SU-DHL-6 (cell line): ENCODE results near the gene C1S.

Experiments
- H2AFZ ChIP-seq: fragments of 200-600 bp; sonication (generic); 2 replicates; pipeline ENCODE4 v1.6.1; 2014; ENCODE audit warnings: low read depth, mild to moderate bottlenecking, moderate library complexity, mixed read lengths, antibody characterized with exemption, low read length; ENCODE audit not compliant: severe bottlenecking
- H3F3A ChIP-seq: fragments of 200-600 bp; shearing (Covaris generic); 2 replicates; pipeline ENCODE4 v1.6.0; 2016; ENCODE audit warnings: antibody characterized with exemption, mild to moderate bottlenecking; ENCODE audit not compliant: insufficient read depth
- H3K27ac ChIP-seq: fragments of 200-600 bp; sonication (generic); 2 replicates; pipeline ENCODE4 v1.5.1; 2016; ENCODE audit warnings: low read depth, mild to moderate bottlenecking, low read length, moderate library complexity, mixed read lengths
- H3K27me3 ChIP-seq: fragments of 200-600 bp; sonication (generic), shearing (Covaris generic); 2 replicates; pipeline ENCODE4 v1.6.0; 2014; ENCODE audit warnings: mild to moderate bottlenecking, low read length
- H3K36me3 ChIP-seq: fragments of 200-600 bp; sonication (generic); 2 replicates; pipeline ENCODE4 v1.6.1; 2014; ENCODE audit warnings: mild to moderate bottlenecking, low read length, mixed read lengths
- H3K4me2 ChIP-seq: fragments of 300-600, 200-600 bp; shearing (Covaris generic), sonication (generic); 2 replicates; pipeline ENCODE4 v1.6.0; 2014; ENCODE audit warnings: low read length, low read depth, mild to moderate bottlenecking; ENCODE audit not compliant: poor library complexity, severe bottlenecking
- H3K4me3 ChIP-seq: fragments of 200-600 bp; sonication (generic); 2 replicates; pipeline ENCODE4 v1.5.1; 2014; ENCODE audit warnings: antibody characterized with exemption, low read length, mild to moderate bottlenecking, mixed read lengths; ENCODE audit not compliant: insufficient read depth, poor library complexity, severe bottlenecking
- H3K79me2 ChIP-seq: fragments of 200-600 bp; sonication (generic); 2 replicates; pipeline ENCODE4 v1.6.1; 2014; ENCODE audit warnings: mild to moderate bottlenecking, low read length, moderate library complexity; ENCODE audit not compliant: insufficient read depth
- H3K9ac ChIP-seq: fragments of 200-600 bp; sonication (generic); 2 replicates; pipeline ENCODE4 v1.7.0; 2014; ENCODE audit warnings: mild to moderate bottlenecking, low read length
- H3K9me2 ChIP-seq: fragments of 200-600 bp; sonication (generic); replicated peaks from 2 replicates; pipeline ENCODE4 v1.6.1; 2014; ENCODE audit warnings: low read length; ENCODE audit not compliant: insufficient read depth
- H3K9me3 ChIP-seq: fragments of 200-600 bp; sonication (generic); 2 replicates; pipeline ENCODE4 v1.6.1; 2014; ENCODE audit warnings: low read length, mixed read lengths; ENCODE audit not compliant: insufficient read depth
- H4K20me1 ChIP-seq: fragments of 200-600 bp; sonication (generic); 2 replicates; pipeline ENCODE4 v1.6.1; 2014; ENCODE audit warnings: low read depth, mild to moderate bottlenecking, antibody characterized with exemption, low read length, moderate library complexity, mixed read lengths
- EZH2phosphoT487 ChIP-seq: fragments of 200-600 bp; sonication (generic), shearing (Covaris generic); conservative IDR thresholded peaks from 2 replicates; pipeline ENCODE4 v1.6.1; 2018; ENCODE audit warnings: mild to moderate bottlenecking, antibody characterized with exemption, low read length, moderate library complexity, mixed read lengths
- TF ChIP-seq, protein P1 (sequence below): fragments of 200-600 bp; sonication (generic); IDR thresholded peaks from one replicate; pipeline ENCODE4 v1.5.1; 2017; ENCODE audit warnings: antibody characterized with exemption, mild to moderate bottlenecking, low read length, moderate library complexity; ENCODE audit not compliant: insufficient read depth, poor library complexity, severe bottlenecking

C1S gene

DNA sequence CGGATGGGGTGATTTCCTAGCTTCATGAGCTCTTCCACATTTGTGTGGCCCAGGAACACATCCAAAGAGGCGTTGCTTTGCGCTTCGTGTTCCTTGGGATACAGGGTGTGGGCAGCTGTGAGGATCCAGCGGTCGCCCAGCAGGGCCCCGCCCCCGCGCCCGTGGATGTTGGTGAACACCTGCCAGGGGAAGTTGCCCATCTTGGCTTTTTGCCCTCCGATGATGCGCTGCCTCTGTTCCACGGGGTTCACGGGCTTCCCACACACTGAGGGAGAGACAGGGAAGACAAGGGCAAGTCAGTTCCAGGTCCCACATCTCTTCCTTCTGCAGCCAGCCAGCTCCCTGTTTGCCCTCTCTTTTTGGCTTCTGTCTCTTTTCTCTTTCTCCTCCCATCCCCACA lies 20.5 kb downstream of the C1S start:
- H2AFZ ChIP-seq = no peak overlapping the region

DNA sequence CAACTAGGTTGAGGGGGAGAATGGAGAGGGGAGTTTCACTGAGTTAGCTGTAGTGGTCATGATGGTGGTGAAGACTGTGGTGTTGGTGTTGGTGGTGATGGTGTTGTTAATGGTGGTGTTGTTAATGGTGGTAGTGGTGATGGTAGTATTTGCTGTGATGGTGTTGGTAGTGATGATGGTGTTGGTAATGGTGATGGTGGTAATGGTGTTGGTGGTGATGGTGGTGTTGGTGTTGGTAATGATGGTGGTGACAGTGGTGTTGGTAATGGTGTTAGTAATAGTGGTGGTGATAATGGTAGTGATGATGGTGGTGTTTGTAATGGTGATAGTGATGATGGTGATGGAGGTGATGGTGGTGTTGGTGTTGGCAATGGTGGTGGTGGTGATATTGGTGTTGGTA lies 22.6 kb downstream of the C1S start:
- TF ChIP-seq, protein P1, sequence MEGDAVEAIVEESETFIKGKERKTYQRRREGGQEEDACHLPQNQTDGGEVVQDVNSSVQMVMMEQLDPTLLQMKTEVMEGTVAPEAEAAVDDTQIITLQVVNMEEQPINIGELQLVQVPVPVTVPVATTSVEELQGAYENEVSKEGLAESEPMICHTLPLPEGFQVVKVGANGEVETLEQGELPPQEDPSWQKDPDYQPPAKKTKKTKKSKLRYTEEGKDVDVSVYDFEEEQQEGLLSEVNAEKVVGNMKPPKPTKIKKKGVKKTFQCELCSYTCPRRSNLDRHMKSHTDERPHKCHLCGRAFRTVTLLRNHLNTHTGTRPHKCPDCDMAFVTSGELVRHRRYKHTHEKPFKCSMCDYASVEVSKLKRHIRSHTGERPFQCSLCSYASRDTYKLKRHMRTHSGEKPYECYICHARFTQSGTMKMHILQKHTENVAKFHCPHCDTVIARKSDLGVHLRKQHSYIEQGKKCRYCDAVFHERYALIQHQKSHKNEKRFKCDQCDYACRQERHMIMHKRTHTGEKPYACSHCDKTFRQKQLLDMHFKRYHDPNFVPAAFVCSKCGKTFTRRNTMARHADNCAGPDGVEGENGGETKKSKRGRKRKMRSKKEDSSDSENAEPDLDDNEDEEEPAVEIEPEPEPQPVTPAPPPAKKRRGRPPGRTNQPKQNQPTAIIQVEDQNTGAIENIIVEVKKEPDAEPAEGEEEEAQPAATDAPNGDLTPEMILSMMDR = no peak
- TF ChIP-seq EZH2phosphoT487 = no peak
- H3K4me2 ChIP-seq = no peak overlapping the region
- no peaks in the 10 kb centered on the region for H3F3A ChIP-seq
- H3K9ac ChIP-seq = no peak overlapping the region
- no peaks in the 10 kb centered on the region for H4K20me1 ChIP-seq
- H3K4me3 ChIP-seq = no peak overlapping the region
- no peaks in the 10 kb centered on the region for H3K79me2 ChIP-seq
- H2AFZ ChIP-seq = no peak overlapping the region
- H3K9me3 ChIP-seq = peaks cover 8% of the 10 kb centered on the region; the same call in 1 of the 2 replicates
- no peak overlapping the region for H3K27ac ChIP-seq
- H3K36me3 ChIP-seq = no peaks in the 10 kb centered on the region
- no peaks in the 10 kb centered on the region for H3K27me3 ChIP-seq
- H3K9me2 ChIP-seq = no peaks in the 10 kb centered on the region

More for the DNA sequence above, 20.5 kb downstream of the C1S start:
- Histone ChIP-seq H3K4me3 (no peak overlapping the region), H3K27ac (no peak overlapping the region), H3K36me3 (no peaks in the 10 kb centered on the region), H3F3A (no peaks in the 10 kb centered on the region), H3K9me3 (peaks cover 8% of the 10 kb centered on the region; the same call in 1 of the 2 replicates), H3K27me3 (no peaks in the 10 kb centered on the region), H3K9ac (no peak overlapping the region), H4K20me1 (no peaks in the 10 kb centered on the region), H3K4me2 (no peak overlapping the region), H3K9me2 (no peaks in the 10 kb centered on the region), H3K79me2 (no peaks in the 10 kb centered on the region)
- TF ChIP-seq, protein P1 = no peak
- no peak for TF ChIP-seq EZH2phosphoT487

DNA sequence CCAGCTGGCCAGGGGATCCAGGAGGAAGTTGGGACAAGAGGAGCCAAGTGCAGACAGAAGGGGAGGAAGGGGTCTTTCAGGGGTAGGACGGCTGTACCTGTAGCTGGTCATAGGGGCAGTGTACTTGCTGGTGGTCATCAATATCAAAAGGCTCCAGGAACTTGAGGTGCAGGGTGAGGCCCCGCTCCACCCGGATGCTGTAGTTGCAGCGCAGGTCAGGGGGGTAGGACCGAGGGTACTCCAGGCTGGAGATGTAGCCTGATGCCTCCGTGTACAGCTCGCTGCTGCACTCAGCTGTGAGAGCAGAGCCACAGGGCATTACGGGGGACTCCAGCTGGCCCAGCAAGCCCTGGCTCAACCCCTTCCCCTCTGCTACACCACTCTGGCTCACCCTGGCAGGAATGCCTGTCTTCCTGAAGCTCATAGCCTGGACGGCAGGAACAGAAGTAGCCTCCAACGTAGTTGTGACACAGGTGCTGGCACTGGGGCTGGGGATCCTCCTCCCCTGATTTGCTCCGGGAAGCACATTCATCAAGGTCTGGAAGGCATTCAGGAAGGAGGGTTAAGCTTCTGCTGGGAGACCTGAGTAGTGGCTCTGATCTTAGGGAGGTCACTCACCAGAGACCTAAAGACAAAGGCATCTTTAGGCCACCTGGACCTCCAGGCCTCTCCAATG lies 28.8 kb downstream of the C1S start:
- Histone ChIP-seq H2AFZ (no peak overlapping the region), H3F3A (no peaks in the 10 kb centered on the region), H3K27ac (no peak overlapping the region), H3K4me3 (no peak overlapping the region), H3K9me2 (no peaks in the 10 kb centered on the region), H3K36me3 (no peaks in the 10 kb centered on the region), H3K4me2 (no peak overlapping the region), H3K9ac (no peak overlapping the region), H4K20me1 (no peaks in the 10 kb centered on the region), H3K9me3 (peaks cover 5% of the 10 kb centered on the region; the same call in 1 of the 2 replicates), H3K79me2 (no peaks in the 10 kb centered on the region), H3K27me3 (no peaks in the 10 kb centered on the region)
- TF ChIP-seq, protein P1 = no peak
- TF ChIP-seq EZH2phosphoT487 = no peak
